Measurements from ENCODE around the gene EPHA3.

DNA sequence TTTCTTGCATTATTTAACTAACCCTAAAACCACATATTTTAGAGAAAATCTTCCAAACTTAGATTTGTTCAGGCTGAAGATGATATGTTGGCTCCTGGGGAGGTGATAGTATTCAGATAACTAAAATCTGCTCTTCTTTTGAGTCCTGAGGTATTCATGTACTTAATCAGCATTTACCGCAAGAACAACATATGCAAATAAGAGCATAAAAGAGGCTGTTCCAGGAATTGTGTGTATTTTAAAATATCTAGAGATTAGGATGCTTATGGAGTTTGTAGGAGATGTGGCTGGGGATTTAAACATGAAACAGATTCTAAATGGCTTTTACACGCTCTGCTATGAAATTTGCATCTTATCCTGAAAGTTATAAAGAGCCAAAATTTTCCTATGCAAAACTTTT, 298.2 kb downstream of the EPHA3 start:
- TF ChIP-seq, protein P1, sequence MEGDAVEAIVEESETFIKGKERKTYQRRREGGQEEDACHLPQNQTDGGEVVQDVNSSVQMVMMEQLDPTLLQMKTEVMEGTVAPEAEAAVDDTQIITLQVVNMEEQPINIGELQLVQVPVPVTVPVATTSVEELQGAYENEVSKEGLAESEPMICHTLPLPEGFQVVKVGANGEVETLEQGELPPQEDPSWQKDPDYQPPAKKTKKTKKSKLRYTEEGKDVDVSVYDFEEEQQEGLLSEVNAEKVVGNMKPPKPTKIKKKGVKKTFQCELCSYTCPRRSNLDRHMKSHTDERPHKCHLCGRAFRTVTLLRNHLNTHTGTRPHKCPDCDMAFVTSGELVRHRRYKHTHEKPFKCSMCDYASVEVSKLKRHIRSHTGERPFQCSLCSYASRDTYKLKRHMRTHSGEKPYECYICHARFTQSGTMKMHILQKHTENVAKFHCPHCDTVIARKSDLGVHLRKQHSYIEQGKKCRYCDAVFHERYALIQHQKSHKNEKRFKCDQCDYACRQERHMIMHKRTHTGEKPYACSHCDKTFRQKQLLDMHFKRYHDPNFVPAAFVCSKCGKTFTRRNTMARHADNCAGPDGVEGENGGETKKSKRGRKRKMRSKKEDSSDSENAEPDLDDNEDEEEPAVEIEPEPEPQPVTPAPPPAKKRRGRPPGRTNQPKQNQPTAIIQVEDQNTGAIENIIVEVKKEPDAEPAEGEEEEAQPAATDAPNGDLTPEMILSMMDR (IDR thresholded peaks at IDR 0.05; ENCODE audit: insufficient read depth, low read depth, low read length): no peak
- TF ChIP-seq EZH2 (IDR thresholded peaks at IDR 0.05; ENCODE audit: insufficient read depth, low read length): no peak

Measured in astrocyte (in vitro differentiated cells and primary cell).